Trophoblast cell (in vitro differentiated cells and primary cell): ENCODE data around the gene CD59.

Experiments used
- DNase-seq, 2 donors: peaks; one replicate each; pipeline ENCODE4 v3.0.0-alpha.2; 2016
- H2AFZ ChIP-seq: 2 replicates; pipeline ENCODE4 v1.6.1; 2013; ENCODE audit warnings: low read length, moderate library complexity, mild to moderate bottlenecking; ENCODE audit not compliant: insufficient read depth, poor library complexity
- H2AK5ac ChIP-seq: 2 replicates; pipeline ENCODE4 v1.6.1; 2013; ENCODE audit warnings: mild to moderate bottlenecking, low read length
- H2BK120ac ChIP-seq: 2 replicates; pipeline ENCODE4 v1.6.1; 2013; ENCODE audit warnings: low read length, mild to moderate bottlenecking, moderate library complexity; ENCODE audit not compliant: insufficient read depth, poor library complexity
- H2BK12ac ChIP-seq: 2 replicates; pipeline ENCODE4 v1.6.1; 2013; ENCODE audit warnings: mild to moderate bottlenecking, low read length, moderate library complexity
- H2BK5ac ChIP-seq: 2 replicates; pipeline ENCODE4 v1.6.1; 2013; ENCODE audit warnings: low read length, low read depth, moderate library complexity, mild to moderate bottlenecking; ENCODE audit not compliant: poor library complexity
- H3K14ac ChIP-seq: 2 replicates; pipeline ENCODE4 v1.6.1; 2013; ENCODE audit warnings: mild to moderate bottlenecking, low read length
- H3K18ac ChIP-seq: 2 replicates; pipeline ENCODE4 v1.6.1; 2013; ENCODE audit warnings: mild to moderate bottlenecking, low read length
- H3K23ac ChIP-seq: 2 replicates; pipeline ENCODE4 v1.6.1; 2013; ENCODE audit warnings: low read length
- H3K27ac ChIP-seq: 2 replicates; pipeline ENCODE4 v1.5.1; 2013; ENCODE audit warnings: low read depth, mild to moderate bottlenecking, inconsistent platforms, low read length, moderate library complexity
- H3K27me3 ChIP-seq: 2 replicates; pipeline ENCODE4 v1.6.1; 2013; ENCODE audit warnings: inconsistent platforms, mild to moderate bottlenecking, low read length, moderate library complexity; ENCODE audit not compliant: insufficient read depth
- H3K36me3 ChIP-seq, 2 experiments: 1 replicate in 1 of 2; 2 replicates in 1 of 2; pipeline ENCODE4 v1.6.1; 2013; ENCODE audit warnings: low read length in 2 of 2, mild to moderate bottlenecking in 2 of 2, moderate library complexity in 1 of 2; ENCODE audit not compliant: insufficient read depth in 2 of 2, control insufficient read depth in 1 of 2
- H3K4ac ChIP-seq: 2 replicates; pipeline ENCODE4 v1.6.1; 2013; ENCODE audit warnings: low read depth, mild to moderate bottlenecking, low read length, moderate library complexity
- H3K4me1 ChIP-seq, 2 experiments: 1 replicate in 1 of 2; 2 replicates in 1 of 2; pipeline ENCODE4 v1.6.1; 2013; ENCODE audit warnings: low read length in 2 of 2, mild to moderate bottlenecking in 2 of 2, moderate library complexity in 1 of 2; ENCODE audit not compliant: insufficient read depth in 2 of 2, control insufficient read depth in 1 of 2
- H3K4me2 ChIP-seq: 2 replicates; pipeline ENCODE4 v1.6.1; 2013; ENCODE audit warnings: inconsistent platforms, mild to moderate bottlenecking, low read length, moderate library complexity
- H3K4me3 ChIP-seq: 2 replicates; pipeline ENCODE4 v1.5.1; 2013; ENCODE audit warnings: mild to moderate bottlenecking, low read depth, low read length, inconsistent platforms
- H3K79me1 ChIP-seq: one replicate; pipeline ENCODE4 v1.6.1; 2013; ENCODE audit warnings: low read length
- H3K79me2 ChIP-seq: 2 replicates; pipeline ENCODE4 v1.6.1; 2013; ENCODE audit warnings: low read length, mild to moderate bottlenecking; ENCODE audit not compliant: control insufficient read depth, insufficient read depth, poor library complexity
- H3K9ac ChIP-seq: 2 replicates; pipeline ENCODE4 v1.6.1; 2013; ENCODE audit warnings: mild to moderate bottlenecking, low read length
- H3K9me3 ChIP-seq: 2 replicates; pipeline ENCODE4 v1.6.1; 2013; ENCODE audit warnings: low read depth, mild to moderate bottlenecking, control low read depth, inconsistent platforms, low read length; ENCODE audit not compliant: insufficient read depth
- H4K12ac ChIP-seq: 2 replicates; pipeline ENCODE4 v1.6.1; 2013; ENCODE audit warnings: low read depth, mild to moderate bottlenecking, low read length, moderate library complexity
- H4K8ac ChIP-seq: 2 replicates; pipeline ENCODE4 v1.6.1; 2013; ENCODE audit warnings: low read depth, mild to moderate bottlenecking, low read length, moderate library complexity
- H4K91ac ChIP-seq: one replicate; pipeline ENCODE4 v1.6.1; 2013; ENCODE audit warnings: low read depth, mild to moderate bottlenecking, low read length, moderate library complexity
- WGBS: extraction: QIAGEN DNeasy Blood & Tissue Kit; methylation state at CpG from one replicate; pipeline ENCODE4 v1.1.7; 2013; ENCODE audit warnings: missing lambda C conversion rate; ENCODE audit not compliant: insufficient read length, insufficient coverage; ENCODE audit errors: extremely low coverage; 5-methylcytosine and 5-hydroxymethylcytosine counted together

The CD59 gene

GRCh38 chr11:33773987-33774735 is 37.9 kb upstream of the CD59 start, which contains the start of gene FBXO3:
Gene FBXO3 (minus strand): TSS chr11:33774520. CDS start chr11:33774497, 23 bp downstream.
- Histone ChIP-seq H3K4me3 (peak within 1 kb of the TSS; percentile 92), H3K9me3 (no peaks in the 10 kb centered on the region), H3K4me1 (peaks cover 7 to 14% of the 10 kb centered on the region in 2 experiments), H3K9ac (peak within 1 kb of the TSS; percentile 87), H4K8ac (peak within 1 kb of the TSS; percentile 79), H4K12ac (peak within 1 kb of the TSS; percentile 87), H2AFZ (peak within 1 kb of the TSS; percentile 88), H3K27me3 (no peaks in the 10 kb centered on the region), H3K23ac (no peak within 1 kb of the TSS), H3K79me1 (peaks cover 10% of the 10 kb centered on the region), H3K4me2 (peak within 1 kb of the TSS; percentile 97), H2BK120ac (peak within 1 kb of the TSS; percentile 70), H3K27ac (no peak within 1 kb of the TSS), H2AK5ac (peak within 1 kb of the TSS; percentile 12), H3K36me3 (peaks cover 0 to 2% of the 10 kb centered on the region in 2 experiments), H3K79me2 (peaks cover 6% of the 10 kb centered on the region), H3K4ac (peak within 1 kb of the TSS; percentile 94), H3K18ac (peak within 1 kb of the TSS; percentile 81), H3K14ac (peak within 1 kb of the TSS; percentile 77), H2BK12ac (peak within 1 kb of the TSS; percentile 63), H4K91ac (peak within 1 kb of the TSS; percentile 70), H2BK5ac (peak within 1 kb of the TSS; percentile 12)
- WGBS: no CpG with 5 or more reads among the region's 64 CpGs
- DNase-seq: peak; percentile 82 to 92

- Histone ChIP-seq H2AK5ac (peak overlapping the region; percentile 12), H2BK120ac (peak overlapping the region; percentile 25), H3K4me2 (peak overlapping the region; percentile 97), H3K36me3 (peaks cover 0 to 2% of the 10 kb centered on the region in 2 experiments), H3K18ac (peak overlapping the region; percentile 81), H3K27ac (no peak overlapping the region), H2BK12ac (no peak overlapping the region), H3K4ac (peak overlapping the region; percentile 94), H3K4me1 (peaks cover 7 to 14% of the 10 kb centered on the region in 2 experiments), H3K79me1 (peaks cover 10% of the 10 kb centered on the region), H3K23ac (no peak overlapping the region), H4K91ac (peak overlapping the region; percentile 70), H3K9me3 (no peaks in the 10 kb centered on the region), H2AFZ (peak overlapping the region; percentile 87), H3K4me3 (peak overlapping the region; percentile 92), H3K27me3 (no peaks in the 10 kb centered on the region), H3K14ac (peak overlapping the region; percentile 77), H3K79me2 (peaks cover 6% of the 10 kb centered on the region), H2BK5ac (peak overlapping the region; percentile 12), H3K9ac (peak overlapping the region; percentile 87), H4K8ac (peak overlapping the region; percentile 79), H4K12ac (peak overlapping the region; percentile 87)
- DNase-seq: peak; percentile 17 to 46
- no CpG with 5 or more reads among the region's 22 CpGs for WGBS
Measured at GRCh38 chr11:33773404-33773986, 37.3 kb upstream of the CD59 start.

- Histone ChIP-seq H4K91ac (no peak overlapping the region), H2AK5ac (no peak overlapping the region), H3K79me2 (peaks cover 6% of the 10 kb centered on the region)
Measured at GRCh38 chr11:33772870-33773269, 36.6 kb upstream of the CD59 start.

GRCh38 chr11:33772300-33772699 is 36.1 kb upstream of the CD59 start:
- Histone ChIP-seq H2BK12ac (no peak overlapping the region), H3K18ac (no peak overlapping the region), H2AFZ (no peak overlapping the region), H3K14ac (no peak overlapping the region), H4K8ac (no peak overlapping the region), H3K23ac (no peak overlapping the region), H3K9me3 (no peaks in the 10 kb centered on the region), H2BK5ac (no peak overlapping the region), H3K4ac (no peak overlapping the region), H4K91ac (no peak overlapping the region), H3K4me3 (no peak overlapping the region), H3K27me3 (no peaks in the 10 kb centered on the region), H3K27ac (no peak overlapping the region), H2AK5ac (no peak overlapping the region), H2BK120ac (no peak overlapping the region), H3K36me3 (peaks cover 0 to 2% of the 10 kb centered on the region in 2 experiments), H3K79me1 (peaks cover 10% of the 10 kb centered on the region), H4K12ac (no peak overlapping the region), H3K79me2 (peaks cover 6% of the 10 kb centered on the region), H3K4me1 (peaks cover 7 to 14% of the 10 kb centered on the region in 2 experiments), H3K4me2 (peak overlapping the region; percentile 13), H3K9ac (no peak overlapping the region)
- DNase-seq: peak; percentile 84 to 90
- WGBS: no CpG with 5 or more reads among the region's 4 CpGs

More at GRCh38 chr11:33772870-33773269, 36.6 kb upstream of the CD59 start:
- no peaks in the 10 kb centered on the region for H3K27me3 ChIP-seq
- no peak overlapping the region for H4K8ac ChIP-seq
- no peak overlapping the region for H3K4ac ChIP-seq
- no peak overlapping the region for H2BK12ac ChIP-seq
- H3K27ac ChIP-seq: no peak overlapping the region
- no peak overlapping the region for H4K12ac ChIP-seq
- H3K18ac ChIP-seq: no peak overlapping the region
- no CpG with 5 or more reads among the region's 1 CpG for WGBS
- peak overlapping the region; percentile 13 for H3K4me2 ChIP-seq
- no peak overlapping the region for H2BK5ac ChIP-seq
- no peak overlapping the region for H2BK120ac ChIP-seq
- peaks cover 10% of the 10 kb centered on the region for H3K79me1 ChIP-seq
- no peak overlapping the region for H3K4me3 ChIP-seq
- no peak overlapping the region for H3K9ac ChIP-seq
- peaks cover 7 to 14% of the 10 kb centered on the region in 2 experiments for H3K4me1 ChIP-seq
- no peaks in the 10 kb centered on the region for H3K9me3 ChIP-seq
- H3K14ac ChIP-seq: no peak overlapping the region
- H2AFZ ChIP-seq: no peak overlapping the region
- no peak for DNase-seq
- no peak overlapping the region for H3K23ac ChIP-seq
- peaks cover 0 to 2% of the 10 kb centered on the region in 2 experiments for H3K36me3 ChIP-seq
